PC-9 (cell line): ENCODE data around the gene GABRB3.

Experiments used
- CTCF ChIP-seq: fragments of 200-600 bp; sonication (generic); conservative IDR thresholded peaks from 2 replicates; pipeline ENCODE4 v1.6.1; 2017; ENCODE audit warnings: mixed run types, antibody characterized with exemption, mild to moderate bottlenecking, moderate library complexity
- EZH2 ChIP-seq: fragments of 200-600 bp; sonication (generic); IDR thresholded peaks from 2 replicates; pipeline ENCODE4 v1.8.0; 2017; ENCODE audit warnings: antibody characterized with exemption, low read depth

GRCh38 chr15:26644948-26645347, 127.9 kb downstream of the GABRB3 start:
- TF ChIP-seq CTCF: no peak
- no peak for TF ChIP-seq EZH2
